ENCODE results near the gene STK32C. TPM values are rescaled to one million over a fixed set of nuclear protein-coding genes. Genes with fewer than 3 reads are reported as not detected.

The STK32C gene
- total and polyA plus RNA-seq, 2 of the 4 experiments (the other 2 are of a cell fraction) = 5.0 to 8.3 TPM

GRCh38 chr10:132311338-132311939 lies 3.7 kb upstream of the STK32C start:
- Histone ChIP-seq H3K9me3 (ENCODE audit: control insufficient read depth, insufficient read depth, low read length) (peaks cover 3% of the 10 kb centered on the region; the same call in 1 of the 2 replicates), H2AFZ (replicated peaks; ENCODE audit: low read length, poor library complexity) (no peak overlapping the region), H2BK120ac (ENCODE audit: low read depth, low read length) (no peak overlapping the region), H3K9me1 (ENCODE audit: insufficient read depth, low read length) (0 out of 2 replicates have a peak, but pooled peaks cover 3% of the 10 kb centered on the region), H3K4me3 (ENCODE audit: insufficient read depth, low read depth, low read length) (no peak overlapping the region), H3K4ac (ENCODE audit: low read depth, low read length) (no peak overlapping the region), H3K56ac (ENCODE audit: extremely low read depth, insufficient read depth, low read length) (no peak overlapping the region), H3K4me1 (ENCODE audit: control insufficient read depth, insufficient read depth, low read length) (peaks cover 5% of the 10 kb centered on the region; the same call in 1 of the 2 replicates), H2BK5ac (ENCODE audit: low read depth, low read length, poor library complexity, severe bottlenecking) (no peak overlapping the region), H3K27ac (ENCODE audit: insufficient read depth, low read length) (no peak overlapping the region), H2AK9ac (replicated peaks; ENCODE audit: low read depth, low read length, poor library complexity) (no peak overlapping the region), H3K9ac (ENCODE audit: low read depth, low read length) (no peak overlapping the region), H4K5ac (ENCODE audit: low read depth, low read length) (no peak overlapping the region), H4K20me1 (ENCODE audit: insufficient read depth, low read length) (no peaks in the 10 kb centered on the region), H3K27me3 (ENCODE audit: control insufficient read depth, insufficient read depth, low read length) (peaks cover 5% of the 10 kb centered on the region; the same call in 1 of the 2 replicates), H3K79me1 (ENCODE audit: low read depth in 1 of 2, low read length in 2 of 2) (no peaks in the 10 kb centered on the region), H3K4me2 (ENCODE audit: low read depth, low read length) (no peak overlapping the region), H3K14ac (replicated peaks; ENCODE audit: low read depth, low read length) (no peak overlapping the region), H4K8ac (ENCODE audit: low read depth in 2 of 2, low read length in 2 of 2) (no peak overlapping the region), H2AK5ac (ENCODE audit: low read depth, low read length) (no peak overlapping the region), H2BK20ac (ENCODE audit: low read depth, low read length) (no peak overlapping the region), H3K36me3 (ENCODE audit: control insufficient read depth, insufficient read depth, low read length) (no peaks in the 10 kb centered on the region), H3K18ac (ENCODE audit: low read depth, low read length) (no peak overlapping the region), H3K23ac (ENCODE audit: low read depth, low read length) (no peak overlapping the region), H2BK15ac (ENCODE audit: low read depth, low read length) (no peak overlapping the region), H4K91ac (ENCODE audit: insufficient read depth, low read depth, low read length) (no peak overlapping the region)
- in situ Hi-C loops (cut with MboI; ENCODE audit: low sequenced_read_pairs) (no loop called here), intact Hi-C loops (cut with micrococcal nuclease) (no loop called here), dilution Hi-C loops (cut with HindIII; ENCODE audit: low sequenced_read_pairs, unreplicated experiment) (no loop called here)
- WGBS, 2 experiments (ENCODE audit: extremely low coverage in 2 of 2, insufficient read length in 1 of 2) = 81% methylated on average over 14 of the region's 18 CpGs; no CpG with 5 or more reads in 1 of the 2 experiments
- BruUV-seq (replicated peaks) = no TSS peak
- POLR2A ChIA-PET (ENCODE audit: unreplicated experiment) = no interaction called here
- TF ChIP-seq MAZ (IDR thresholded peaks at IDR 0.05; ENCODE audit: borderline replicate concordance, low read depth, low read length) (no peak), CHD1 (IDR thresholded peaks at IDR 0.05; ENCODE audit: low read depth, low read length) (no peak)
- TF ChIP-seq, protein P1, sequence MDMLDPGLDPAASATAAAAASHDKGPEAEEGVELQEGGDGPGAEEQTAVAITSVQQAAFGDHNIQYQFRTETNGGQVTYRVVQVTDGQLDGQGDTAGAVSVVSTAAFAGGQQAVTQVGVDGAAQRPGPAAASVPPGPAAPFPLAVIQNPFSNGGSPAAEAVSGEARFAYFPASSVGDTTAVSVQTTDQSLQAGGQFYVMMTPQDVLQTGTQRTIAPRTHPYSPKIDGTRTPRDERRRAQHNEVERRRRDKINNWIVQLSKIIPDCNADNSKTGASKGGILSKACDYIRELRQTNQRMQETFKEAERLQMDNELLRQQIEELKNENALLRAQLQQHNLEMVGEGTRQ (IDR thresholded peaks at IDR 0.05; ENCODE audit: low read depth, low read length) = peak; percentile 54; the same call in 1 of the 2 replicates
- CTCF ChIA-PET = no interaction called here
- ATAC-seq (ENCODE audit: low read depth) (no peak), DNase-seq (no peak)
